IMR-90 (cell line): Measurements from ENCODE around the gene ADAM12. TPM values are rescaled to one million over a fixed set of nuclear protein-coding genes. Genes with fewer than 3 reads are reported as not detected.

Source experiments
- ATAC-seq: fragments of 200-7000 bp; cut with Tn5 transposase; 2 replicates; pipeline ENCODE4 v1.9.1; 2020; ENCODE audit warnings: low read depth, mild to moderate bottlenecking, moderate library complexity
- BruUV-seq: library from RNA; stranded (reverse); fragments of 400-500 nt; replicated peaks from 2 replicates; lab custom pipeline; 2021; lab: Mats Ljungman, UMichigan
- CTCF ChIA-PET: fragments of 300-600 bp; formaldehyde crosslinking; extraction: SDS; loops from one replicate; lab custom pipeline; 2021; ENCODE audit warnings: antibody characterized with exemption; lab: Yijun Ruan, JAX
- POLR2A ChIA-PET: fragments of 300-600 bp; sonication (Branson Sonifier 250); formaldehyde crosslinking; loops from one replicate; lab custom pipeline; 2022; ENCODE audit warnings: antibody characterized with exemption; ENCODE audit not compliant: unreplicated experiment; lab: Charles Lee
- DNase-seq: peaks from one replicate; pipeline ENCODE4 v3.0.0; 2013
- H2AFZ ChIP-seq: replicated peaks from 2 replicates; pipeline ENCODE3; 2013; ENCODE audit warnings: low read length, mild to moderate bottlenecking; ENCODE audit not compliant: poor library complexity
- H2AK5ac ChIP-seq: 2 replicates; pipeline ENCODE4 v1.6.1; 2013; ENCODE audit warnings: low read depth, low read length, inconsistent platforms
- H2AK9ac ChIP-seq: replicated peaks from 2 replicates; pipeline ENCODE3; 2013; ENCODE audit warnings: mild to moderate bottlenecking, low read depth, low read length, moderate library complexity; ENCODE audit not compliant: poor library complexity
- H2BK120ac ChIP-seq: 2 replicates; pipeline ENCODE4 v1.6.1; 2013; ENCODE audit warnings: low read depth, low read length, inconsistent platforms
- H2BK15ac ChIP-seq: 3 replicates; pipeline ENCODE4 v1.6.1; 2013; ENCODE audit warnings: low read depth, low read length, inconsistent platforms
- H2BK20ac ChIP-seq: 2 replicates; pipeline ENCODE4 v1.6.1; 2013; ENCODE audit warnings: low read depth, mild to moderate bottlenecking, inconsistent platforms, low read length, moderate library complexity
- H2BK5ac ChIP-seq: 2 replicates; pipeline ENCODE4 v1.6.1; 2013; ENCODE audit warnings: mild to moderate bottlenecking, low read depth, low read length, inconsistent platforms; ENCODE audit not compliant: poor library complexity, severe bottlenecking
- H3K14ac ChIP-seq: replicated peaks from 2 replicates; pipeline ENCODE4 v1.6.1; 2013; ENCODE audit warnings: low read depth, low read length, inconsistent platforms
- H3K18ac ChIP-seq: 2 replicates; pipeline ENCODE4 v1.6.1; 2013; ENCODE audit warnings: low read depth, low read length, control low read depth
- H3K23ac ChIP-seq: 2 replicates; pipeline ENCODE4 v1.6.1; 2013; ENCODE audit warnings: low read depth, low read length, inconsistent platforms
- H3K27ac ChIP-seq: 2 replicates; pipeline ENCODE4 v1.5.1; 2013; ENCODE audit warnings: mild to moderate bottlenecking, control low read depth, low read length; ENCODE audit not compliant: insufficient read depth
- H3K27me3 ChIP-seq: 2 replicates; pipeline ENCODE4 v1.6.1; 2013; ENCODE audit warnings: low read length; ENCODE audit not compliant: control insufficient read depth, insufficient read depth
- H3K36me3 ChIP-seq: 2 replicates; pipeline ENCODE4 v1.6.1; 2013; ENCODE audit warnings: low read length, mixed read lengths; ENCODE audit not compliant: control insufficient read depth, insufficient read depth
- H3K4ac ChIP-seq: 2 replicates; pipeline ENCODE4 v1.6.1; 2013; ENCODE audit warnings: low read depth, low read length, inconsistent platforms
- H3K4me1 ChIP-seq: 2 replicates; pipeline ENCODE4 v1.6.1; 2013; ENCODE audit warnings: low read length, mixed read lengths; ENCODE audit not compliant: control insufficient read depth, insufficient read depth
- H3K4me2 ChIP-seq: 2 replicates; pipeline ENCODE4 v1.6.1; 2013; ENCODE audit warnings: low read depth, mild to moderate bottlenecking, control low read depth, low read length, moderate library complexity
- H3K4me3 ChIP-seq: 2 replicates; pipeline ENCODE4 v1.5.1; 2013; ENCODE audit warnings: low read depth, mild to moderate bottlenecking, control low read depth, low read length, moderate library complexity; ENCODE audit not compliant: insufficient read depth
- H3K56ac ChIP-seq: 2 replicates; pipeline ENCODE4 v1.6.1; 2013; ENCODE audit warnings: low read length, inconsistent platforms; ENCODE audit not compliant: insufficient read depth; ENCODE audit errors: extremely low read depth
- H3K79me1 ChIP-seq, 2 experiments: 2 replicates each; pipeline ENCODE4 v1.6.1; 2013; ENCODE audit warnings: low read length in 2 of 2, inconsistent platforms in 1 of 2, low read depth in 1 of 2
- H3K9ac ChIP-seq: 2 replicates; pipeline ENCODE4 v1.6.1; 2013; ENCODE audit warnings: low read depth, low read length, control low read depth
- H3K9me1 ChIP-seq: 2 replicates; pipeline ENCODE4 v1.6.1; 2013; ENCODE audit warnings: low read length, inconsistent platforms; ENCODE audit not compliant: insufficient read depth
- H3K9me3 ChIP-seq: 2 replicates; pipeline ENCODE4 v1.6.1; 2013; ENCODE audit warnings: low read length; ENCODE audit not compliant: control insufficient read depth, insufficient read depth
- H4K20me1 ChIP-seq: 2 replicates; pipeline ENCODE4 v1.6.1; 2013; ENCODE audit warnings: low read length, inconsistent platforms; ENCODE audit not compliant: insufficient read depth
- H4K5ac ChIP-seq: 2 replicates; pipeline ENCODE4 v1.6.1; 2013; ENCODE audit warnings: mild to moderate bottlenecking, low read depth, low read length, control low read depth
- H4K8ac ChIP-seq, 2 experiments: 2 replicates each; pipeline ENCODE4 v1.6.1; 2013; ENCODE audit warnings: low read depth in 2 of 2, low read length in 2 of 2, control low read depth in 1 of 2, inconsistent platforms in 1 of 2
- H4K91ac ChIP-seq: 2 replicates; pipeline ENCODE4 v1.6.1; 2013; ENCODE audit warnings: low read depth, low read length, inconsistent platforms; ENCODE audit not compliant: insufficient read depth
- FOS ChIP-seq: fragments of 150-350 bp; IDR thresholded peaks from 2 replicates; pipeline ENCODE4 v1.6.1; 2016; ENCODE audit warnings: low read depth, low read length
- MAFK ChIP-seq: IDR thresholded peaks from 2 replicates; pipeline ENCODE4 v1.6.1; 2012; ENCODE audit warnings: low read depth, low read length, improper control_type of control experiment
- NFE2L2 ChIP-seq: fragments of 150-350 bp; IDR thresholded peaks from 2 replicates; pipeline ENCODE4 v1.6.1; 2016; ENCODE audit warnings: low read depth, mild to moderate bottlenecking, low read length
- WGBS, 2 experiments: methylation state at CpG; one replicate each; pipeline versions ENCODE4 v1.1.5 to v1.1.7; 2013; ENCODE audit warnings: missing lambda C conversion rate in 2 of 2; ENCODE audit not compliant: insufficient read length in 1 of 2; ENCODE audit errors: extremely low coverage in 2 of 2; 5-methylcytosine and 5-hydroxymethylcytosine counted together
- dilution Hi-C: fragments of 300-500 bp; cut with HindIII; formaldehyde crosslinking; loops from one replicate; pipeline ENCODE4 v1.14.3; 2018; ENCODE audit warnings: low sequenced_read_pairs; ENCODE audit not compliant: unreplicated experiment
- in situ Hi-C: fragments of 300-500 bp; cut with MboI; formaldehyde crosslinking; loops from 3 replicates; pipeline ENCODE4 v1.14.3; 2019; ENCODE audit warnings: low sequenced_read_pairs, inconsistent platforms, mixed read lengths
- intact Hi-C: fragments of 100-400 bp; cut with micrococcal nuclease; formaldehyde crosslinking; loops from 2 replicates; pipeline ENCODE4 v1.10.0; 2022
- polyA plus RNA-seq, 3 experiments: library from polyadenylated mRNA; depleted of rRNA; stranded (reverse); fragments of >200 nt; gene quantifications; 2 replicates each; pipeline ENCODE4 v1.2.3, GENCODE V29; 2012; ENCODE audit warnings: low replicate concordance in 1 of 3
- total RNA-seq: library from RNA; depleted of rRNA; stranded (reverse); fragments of >200 nt; gene quantifications from 2 replicates; pipeline ENCODE4 v1.2.3, GENCODE V29; 2012
- TF ChIP-seq, protein P1 (sequence below): fragments of 150-350 bp; IDR thresholded peaks from 2 replicates; pipeline ENCODE4 v1.6.1; 2017; ENCODE audit warnings: mild to moderate bottlenecking, antibody characterized with exemption, low read length, low read depth

The ADAM12 gene
- total and polyA plus RNA-seq, 2 of the 4 experiments (the other 2 are of a cell fraction): 9.6 to 10.2 TPM

DNA sequence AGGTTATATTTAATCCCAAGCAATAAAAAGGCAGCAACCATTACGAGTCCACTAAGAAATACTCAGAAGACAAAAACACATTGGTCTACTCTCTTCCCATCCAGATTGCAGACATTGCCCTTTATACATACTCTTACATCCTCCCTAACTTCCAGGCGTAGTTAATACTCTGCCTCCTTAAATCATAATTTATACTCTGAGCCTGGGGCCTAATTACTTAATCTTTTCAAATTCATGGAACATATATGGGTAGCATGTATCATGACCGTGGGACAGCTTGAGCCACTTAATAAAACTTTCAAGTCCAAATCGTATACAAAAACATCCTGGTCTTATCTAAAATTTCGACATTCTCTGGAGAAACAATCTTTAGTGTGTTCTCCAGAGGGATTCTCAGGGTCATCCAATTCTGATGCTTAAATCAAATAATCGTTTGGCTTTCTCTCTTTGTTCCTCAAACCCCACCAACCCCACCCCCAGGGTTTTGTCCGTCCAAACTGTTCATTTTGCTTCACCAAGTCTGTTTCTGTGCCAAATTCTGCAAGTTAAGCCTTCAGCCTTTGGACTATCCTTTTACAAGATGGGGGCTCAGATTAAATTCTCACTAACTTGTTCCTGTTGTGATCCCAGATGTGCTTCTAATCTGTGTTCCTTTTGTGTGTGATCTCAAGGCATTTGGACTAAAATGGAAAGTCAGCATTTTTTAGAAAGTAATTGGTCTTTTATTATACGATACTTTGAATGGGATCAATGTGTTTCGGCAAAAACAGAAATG lies 86.4 kb downstream of the ADAM12 start:
- H2BK120ac ChIP-seq: no peak overlapping the region
- no peak for ATAC-seq
- no peaks in the 10 kb centered on the region for H3K36me3 ChIP-seq
- no peaks in the 10 kb centered on the region for H4K20me1 ChIP-seq
- no peak overlapping the region for H2BK5ac ChIP-seq
- no peak overlapping the region for H2AK5ac ChIP-seq
- H3K14ac ChIP-seq: no peak overlapping the region
- ChIA-PET POLR2A (no interaction called here), CTCF (no interaction called here)
- H3K9me1 ChIP-seq: no peaks in the 10 kb centered on the region
- no TSS peak for BruUV-seq
- no peaks in the 10 kb centered on the region; the same call in 1 of the 2 replicates for H3K4me1 ChIP-seq
- no peak overlapping the region for H4K91ac ChIP-seq
- H3K4me2 ChIP-seq: no peak overlapping the region
- no peaks in the 10 kb centered on the region for H3K79me1 ChIP-seq
- TF ChIP-seq MAFK (peak; percentile 79), NFE2L2 (no peak), FOS (no peak)
- TF ChIP-seq, protein P1, sequence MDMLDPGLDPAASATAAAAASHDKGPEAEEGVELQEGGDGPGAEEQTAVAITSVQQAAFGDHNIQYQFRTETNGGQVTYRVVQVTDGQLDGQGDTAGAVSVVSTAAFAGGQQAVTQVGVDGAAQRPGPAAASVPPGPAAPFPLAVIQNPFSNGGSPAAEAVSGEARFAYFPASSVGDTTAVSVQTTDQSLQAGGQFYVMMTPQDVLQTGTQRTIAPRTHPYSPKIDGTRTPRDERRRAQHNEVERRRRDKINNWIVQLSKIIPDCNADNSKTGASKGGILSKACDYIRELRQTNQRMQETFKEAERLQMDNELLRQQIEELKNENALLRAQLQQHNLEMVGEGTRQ: no peak
- H3K56ac ChIP-seq: no peak overlapping the region
- no peak overlapping the region for H3K27ac ChIP-seq
- no peak overlapping the region for H3K9ac ChIP-seq
- no peak overlapping the region for H3K23ac ChIP-seq
- in situ Hi-C loops: no loop called here
- no peak overlapping the region for H2BK20ac ChIP-seq
- no peak overlapping the region for H3K4me3 ChIP-seq
- H3K27me3 ChIP-seq: no peaks in the 10 kb centered on the region; the same call in 1 of the 2 replicates
- WGBS, 2 experiments: 41% methylated on average over 4 of the region's 9 CpGs; no CpG with 5 or more reads in 1 of the 2 experiments
- intact Hi-C loops: loop anchor here (2.0 to 5.0 kb wide), 2 partner anchors 319 to 435 kb away; no protein-coding TSS in a partner anchor
- no peak overlapping the region for H4K8ac ChIP-seq
- H3K4ac ChIP-seq: no peak overlapping the region
- no peak overlapping the region for H3K18ac ChIP-seq
- dilution Hi-C loops: no loop called here
- H2BK15ac ChIP-seq: no peak overlapping the region
- no peak overlapping the region for H2AK9ac ChIP-seq
- DNase-seq: no peak
- no peak overlapping the region for H4K5ac ChIP-seq
- H3K9me3 ChIP-seq: no peaks in the 10 kb centered on the region
- H2AFZ ChIP-seq: no peak overlapping the region
